GM12873 (cell line): Measurements from ENCODE around the gene MSL2.

ENCODE experiments used
- TF ChIP-seq, protein P1 (sequence below): IDR thresholded peaks from 2 replicates; pipeline ENCODE4 v1.5.1; 2012; ENCODE audit warnings: low read depth, mild to moderate bottlenecking, moderate library complexity, low read length, control low read depth; ENCODE audit not compliant: insufficient read depth; ENCODE audit errors: missing control alignments

Gene MSL2

DNA sequence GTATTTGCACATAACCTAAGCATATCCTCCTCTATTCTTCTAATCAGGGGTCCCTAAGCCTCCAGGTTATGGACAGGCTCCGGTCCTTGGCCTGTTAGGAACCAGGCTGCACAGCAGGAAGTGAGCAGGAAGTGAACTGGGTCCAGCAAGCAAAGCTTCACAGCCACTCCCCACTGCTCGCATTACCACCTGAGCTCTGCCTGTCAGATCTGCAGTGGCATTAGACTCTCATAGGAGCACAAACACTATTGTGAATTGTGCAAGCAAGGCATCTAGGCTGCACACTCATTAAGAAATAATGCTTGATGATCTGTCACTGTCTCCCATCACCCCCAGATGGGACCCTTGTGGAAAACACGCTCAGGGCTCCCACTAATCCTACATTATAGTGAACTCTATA is 9.8 kb downstream of the MSL2 start:
- TF ChIP-seq, protein P1, sequence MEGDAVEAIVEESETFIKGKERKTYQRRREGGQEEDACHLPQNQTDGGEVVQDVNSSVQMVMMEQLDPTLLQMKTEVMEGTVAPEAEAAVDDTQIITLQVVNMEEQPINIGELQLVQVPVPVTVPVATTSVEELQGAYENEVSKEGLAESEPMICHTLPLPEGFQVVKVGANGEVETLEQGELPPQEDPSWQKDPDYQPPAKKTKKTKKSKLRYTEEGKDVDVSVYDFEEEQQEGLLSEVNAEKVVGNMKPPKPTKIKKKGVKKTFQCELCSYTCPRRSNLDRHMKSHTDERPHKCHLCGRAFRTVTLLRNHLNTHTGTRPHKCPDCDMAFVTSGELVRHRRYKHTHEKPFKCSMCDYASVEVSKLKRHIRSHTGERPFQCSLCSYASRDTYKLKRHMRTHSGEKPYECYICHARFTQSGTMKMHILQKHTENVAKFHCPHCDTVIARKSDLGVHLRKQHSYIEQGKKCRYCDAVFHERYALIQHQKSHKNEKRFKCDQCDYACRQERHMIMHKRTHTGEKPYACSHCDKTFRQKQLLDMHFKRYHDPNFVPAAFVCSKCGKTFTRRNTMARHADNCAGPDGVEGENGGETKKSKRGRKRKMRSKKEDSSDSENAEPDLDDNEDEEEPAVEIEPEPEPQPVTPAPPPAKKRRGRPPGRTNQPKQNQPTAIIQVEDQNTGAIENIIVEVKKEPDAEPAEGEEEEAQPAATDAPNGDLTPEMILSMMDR: no peak

DNA sequence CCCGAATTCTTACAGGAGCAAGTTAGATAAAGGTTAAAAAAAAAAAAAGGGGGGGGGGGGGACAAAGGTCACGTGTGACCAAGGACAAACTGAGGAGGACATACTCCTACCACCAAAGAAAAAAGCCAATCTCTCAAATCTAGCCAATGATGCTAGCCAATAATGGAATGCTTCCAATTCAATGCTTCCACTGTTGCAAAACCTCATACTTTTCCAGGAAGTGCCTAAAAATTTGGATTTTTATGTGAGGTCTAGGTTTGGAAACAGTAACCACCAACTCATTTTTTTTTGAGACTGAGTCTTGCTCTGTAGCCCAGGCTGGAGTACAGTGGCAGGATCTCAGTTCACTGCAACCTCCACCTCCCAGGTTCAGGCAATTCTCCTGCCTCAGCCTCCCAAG is 11.4 kb downstream of the MSL2 start:
- TF ChIP-seq, protein P1: no peak

DNA sequence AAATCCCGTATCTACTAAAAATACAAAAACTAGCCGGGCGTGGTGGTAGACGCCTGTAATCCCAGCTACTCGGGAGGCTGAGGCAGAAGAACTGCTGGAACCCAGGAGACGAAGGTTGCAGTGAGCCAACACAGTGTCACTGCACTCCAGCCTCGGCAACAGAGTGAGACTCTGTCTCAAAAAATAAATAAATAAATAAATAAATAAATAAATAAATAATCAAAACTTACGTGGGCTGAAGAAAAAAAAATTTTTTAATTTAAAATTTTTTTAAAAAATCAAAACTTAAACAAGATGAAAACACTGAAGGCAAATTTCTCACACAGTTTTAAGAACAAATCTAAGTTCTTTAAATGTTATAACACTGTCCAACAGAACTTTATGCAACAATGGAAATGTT is 14.4 kb downstream of the MSL2 start:
- TF ChIP-seq, protein P1: no peak

DNA sequence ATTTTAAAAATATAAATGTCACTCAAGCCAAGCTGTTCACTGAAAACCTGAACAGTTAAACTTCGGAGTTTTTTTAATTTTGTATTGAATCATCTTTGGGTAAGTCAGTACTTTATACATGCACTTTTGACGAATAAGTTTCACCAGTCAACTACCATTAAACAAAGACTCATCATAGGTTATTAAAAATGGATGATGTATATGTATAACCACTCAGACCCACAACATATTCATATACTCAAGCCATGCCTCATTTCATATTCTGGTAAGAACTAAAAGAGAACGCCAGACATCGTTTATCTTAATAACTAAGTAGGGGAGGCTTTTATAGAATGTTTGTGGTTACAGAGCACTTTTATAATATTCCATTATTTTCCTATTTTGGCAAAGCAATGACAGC is 18.3 kb downstream of the MSL2 start:
- TF ChIP-seq, protein P1: no peak

DNA sequence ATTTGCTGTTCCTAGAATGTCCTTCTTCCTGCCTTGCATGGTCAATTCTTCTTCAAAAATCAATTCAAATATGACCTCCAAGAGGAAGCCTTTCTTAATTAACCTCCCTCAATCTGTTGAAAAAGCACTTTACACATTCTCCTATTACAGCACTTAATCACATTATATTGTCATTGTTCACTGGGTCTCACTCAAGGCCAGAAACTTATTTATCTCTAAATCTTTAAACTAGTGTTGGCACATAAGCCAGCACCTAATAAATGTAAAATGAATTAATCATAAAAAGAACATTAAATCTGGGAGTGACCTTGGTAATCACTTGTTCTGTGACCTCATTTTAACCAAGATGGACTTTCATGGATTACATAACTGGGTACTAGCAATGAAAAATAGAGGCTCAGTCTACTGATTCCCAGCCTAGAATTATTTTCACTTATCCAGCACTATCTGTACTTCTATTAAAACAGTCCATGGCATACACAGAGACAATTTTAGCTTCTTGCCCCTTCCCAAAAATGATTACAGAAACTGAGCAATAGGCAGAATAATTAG is 22.1 kb downstream of the MSL2 start:
- TF ChIP-seq, protein P1: no peak

DNA sequence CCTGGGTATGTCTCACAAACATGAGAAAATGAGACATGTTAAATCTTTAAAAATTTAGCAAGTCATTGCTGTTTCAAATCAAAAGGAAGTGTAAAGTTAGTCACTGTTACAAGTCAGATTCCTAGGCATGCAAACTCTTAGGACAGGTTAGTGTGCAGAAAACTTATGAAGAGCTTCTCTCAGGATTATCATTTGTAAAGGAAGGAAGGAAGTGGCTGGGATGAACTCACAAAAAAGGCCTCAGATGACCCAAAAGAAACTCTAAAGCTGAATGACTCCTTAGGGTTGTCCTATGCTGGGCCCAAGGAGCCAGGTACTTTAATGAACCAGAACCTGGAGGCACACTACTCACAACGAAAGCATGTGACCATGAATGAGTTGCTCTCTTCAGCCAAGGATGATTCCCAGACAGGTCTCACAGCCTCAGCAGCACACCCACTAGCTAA is 25.0 kb downstream of the MSL2 start:
- TF ChIP-seq, protein P1: no peak

DNA sequence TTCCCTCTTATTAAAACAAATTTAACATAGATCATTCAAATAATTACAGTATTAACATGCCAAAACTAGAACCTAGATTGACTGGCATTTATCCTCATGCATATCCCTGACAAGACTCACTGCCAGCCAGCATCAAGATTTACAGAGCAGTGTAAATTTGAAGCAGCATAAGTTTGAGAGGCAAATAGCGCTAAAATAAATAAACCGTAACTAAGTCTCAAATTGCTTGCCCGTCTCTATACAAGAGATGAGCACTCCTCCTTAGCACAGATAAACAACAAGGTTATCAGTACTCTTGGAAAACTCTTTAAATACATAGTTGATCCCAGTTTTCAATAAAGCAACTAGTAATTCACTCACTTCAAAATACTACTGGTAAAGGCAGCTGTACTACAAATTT is 29.6 kb downstream of the MSL2 start:
- TF ChIP-seq, protein P1: no peak

DNA sequence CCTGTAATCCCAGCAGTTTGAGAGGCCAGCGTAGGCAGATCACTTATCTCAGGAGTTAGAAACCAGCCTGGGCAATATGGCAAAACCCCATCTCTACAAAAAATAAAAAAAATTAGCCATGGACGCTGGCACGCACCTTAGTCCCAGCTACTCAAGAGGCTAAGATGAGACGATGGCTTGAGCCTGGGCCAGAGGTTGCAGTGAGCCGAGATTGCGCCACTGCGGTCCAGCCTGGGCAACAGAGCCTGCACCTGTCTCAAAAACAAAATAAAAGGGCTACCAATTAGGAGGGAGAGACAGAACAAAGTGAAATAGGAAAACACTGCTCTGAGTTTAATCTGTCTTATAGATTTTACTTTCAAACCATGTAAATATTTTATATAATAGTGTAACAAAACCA is 33.8 kb downstream of the MSL2 start:
- TF ChIP-seq, protein P1: no peak
